HG03457 (cell line): Measurements from ENCODE around the gene NUBP2.

Experiments used
- ATAC-seq: cut with Tn5 transposase; IDR thresholded peaks from one replicate; pipeline ENCODE4 v1.9.1; 2021; ENCODE audit warnings: moderate number of reproducible peaks; ENCODE audit not compliant: unreplicated experiment

The NUBP2 gene

GRCh38 chr16:1800701-1801100 lies 17.9 kb downstream of the NUBP2 start:
- ATAC-seq, result no peak

GRCh38 chr16:1807626-1808025 lies 24.9 kb downstream of the NUBP2 start:
- ATAC-seq, result no peak

- no peak for ATAC-seq
These were observed 25.9 kb downstream of the NUBP2 start for GRCh38 chr16:1808691-1809090.

- ATAC-seq, result no peak
These were observed 26.6 kb downstream of the NUBP2 start for GRCh38 chr16:1809281-1809801.

- ATAC-seq, result no peak
These were observed 27.3 kb downstream of the NUBP2 start for GRCh38 chr16:1810106-1810505.

- no peak for ATAC-seq
These were observed 27.8 kb downstream of the NUBP2 start for GRCh38 chr16:1810536-1810935.

- ATAC-seq, result no peak
These were observed 30.0 kb downstream of the NUBP2 start for GRCh38 chr16:1812732-1813163.

GRCh38 chr16:1815461-1815860 lies 32.7 kb downstream of the NUBP2 start:
- no peak for ATAC-seq

- ATAC-seq, result no peak
These were observed 33.9 kb downstream of the NUBP2 start for GRCh38 chr16:1816396-1817275.

GRCh38 chr16:1817276-1817589 lies 34.5 kb downstream of the NUBP2 start:
- ATAC-seq, result no peak

- no peak for ATAC-seq
These were observed 35.0 kb downstream of the NUBP2 start for GRCh38 chr16:1817716-1818115.

GRCh38 chr16:1818204-1818872 lies 35.6 kb downstream of the NUBP2 start:
- no peak for ATAC-seq

GRCh38 chr16:1818873-1819525 lies 36.2 kb downstream of the NUBP2 start:
- ATAC-seq, result no peak

- ATAC-seq, result no peak
These were observed 36.9 kb downstream of the NUBP2 start for GRCh38 chr16:1819611-1820010.

- ATAC-seq, result no peak
These were observed 37.6 kb downstream of the NUBP2 start for GRCh38 chr16:1820096-1820945.

- ATAC-seq, result no peak
These were observed 38.2 kb downstream of the NUBP2 start for GRCh38 chr16:1820946-1821290.

- no peak for ATAC-seq
These were observed 39.3 kb downstream of the NUBP2 start for GRCh38 chr16:1821861-1822611.

- no peak for ATAC-seq
These were observed 40.0 kb downstream of the NUBP2 start for GRCh38 chr16:1822801-1823200.

GRCh38 chr16:1823821-1824220 lies 41.1 kb downstream of the NUBP2 start:
- ATAC-seq, result no peak

GRCh38 chr16:1825381-1825863 lies 42.7 kb downstream of the NUBP2 start:
- ATAC-seq, result no peak
